H1 (cell line): ENCODE results near the gene LIPC. TPM values are rescaled to one million over a fixed set of nuclear protein-coding genes. Genes with fewer than 3 reads are reported as not detected.

Experiments used
- EP300 ChIP-seq, 2 experiments: IDR thresholded peaks; 1 replicate in 1 of 2; 2 replicates in 1 of 2; pipeline ENCODE4 v1.6.1; 2011 to 2012; ENCODE audit warnings: low read depth in 2 of 2, low read length in 2 of 2, mild to moderate bottlenecking in 2 of 2, borderline replicate concordance in 1 of 2, inconsistent platforms in 1 of 2, moderate library complexity in 1 of 2
- SIN3A ChIP-seq, 2 experiments: IDR thresholded peaks in 1 of 2; conservative IDR thresholded peaks in 1 of 2; 2 replicates each; pipeline ENCODE4 v1.6.1; 2011 to 2012; ENCODE audit warnings: low read length in 2 of 2, improper control_type of control experiment in 1 of 2, low read depth in 1 of 2, mild to moderate bottlenecking in 1 of 2
- TAF1 ChIP-seq: IDR thresholded peaks from 2 replicates; pipeline ENCODE4 v1.6.1; 2011; ENCODE audit warnings: mild to moderate bottlenecking, low read depth, low read length
- polyA plus RNA-seq, 7 experiments: library from polyadenylated mRNA; depleted of rRNA in 3 of 7; stranded (reverse) in 5 of 7; unstranded in 2 of 7; fragments of >200 nt in 5 of 7; fragments of 200-250 nt in 2 of 7; gene quantifications; 1 replicate in 5 of 7; 2 replicates in 1 of 7; 4 replicates in 1 of 7; pipeline versions ENCODE4 v1.2.1 to v1.2.3, GENCODE V29; 2011 to 2013; ENCODE audit warnings: missing spikeins in 2 of 7, mixed read lengths in 2 of 7
- total RNA-seq: library from RNA; stranded (reverse); fragmentation: NEBNext Ultra II Directional; extraction: Animal tissue kit (Norgen Biotek cat#: 25700); gene quantifications from 2 replicates; pipeline ENCODE4 v1.2.1, GENCODE V29; 2021
- TF ChIP-seq, protein P1 (sequence below): IDR thresholded peaks from 2 replicates; pipeline ENCODE4 v1.6.1; 2012; ENCODE audit warnings: inconsistent platforms

Gene LIPC
- total and polyA plus RNA-seq, 2 of the 8 experiments (the other 6 are each of a cell fraction or from before 2014, with no cell fraction given): not detected

DNA sequence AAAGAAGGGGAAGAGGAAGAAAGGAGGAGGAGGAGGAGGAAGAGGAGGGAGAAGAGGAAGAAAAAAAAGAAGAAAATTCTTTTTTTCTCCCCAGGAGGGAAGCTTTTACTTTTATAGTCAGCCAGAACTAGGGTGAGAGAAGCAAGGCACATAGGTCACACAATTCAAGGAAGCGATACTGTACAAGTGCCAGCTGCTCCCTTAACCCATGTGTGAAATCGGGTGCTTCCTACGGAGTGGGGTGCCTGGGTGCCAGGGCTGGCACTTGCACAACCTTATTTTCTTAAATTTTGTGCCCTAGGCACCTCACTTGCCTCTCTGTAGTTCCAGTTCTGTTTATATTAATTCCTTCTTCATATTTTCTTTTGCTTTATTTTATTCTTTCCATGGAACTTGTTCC is 150.4 kb downstream of the LIPC start (continued):
- TF ChIP-seq SIN3A (conservative IDR thresholded peaks at IDR 0.05 in 1 of 2, IDR thresholded peaks at IDR 0.05 in 1 of 2; ENCODE audit: low read depth in 1 of 2, low read length in 2 of 2) (no peak), TAF1 (no peak), EP300 (IDR thresholded peaks at IDR 0.05; ENCODE audit: borderline replicate concordance in 1 of 2, low read depth in 2 of 2, low read length in 2 of 2) (no peak)
- TF ChIP-seq, protein P1, sequence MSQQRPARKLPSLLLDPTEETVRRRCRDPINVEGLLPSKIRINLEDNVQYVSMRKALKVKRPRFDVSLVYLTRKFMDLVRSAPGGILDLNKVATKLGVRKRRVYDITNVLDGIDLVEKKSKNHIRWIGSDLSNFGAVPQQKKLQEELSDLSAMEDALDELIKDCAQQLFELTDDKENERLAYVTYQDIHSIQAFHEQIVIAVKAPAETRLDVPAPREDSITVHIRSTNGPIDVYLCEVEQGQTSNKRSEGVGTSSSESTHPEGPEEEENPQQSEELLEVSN: no peak
- TF ChIP-seq, all 59 proteins: peak for 0
